Smooth muscle cell (in vitro differentiated cells): Measurements from ENCODE around the gene EGFR. TPM values are rescaled to one million over a fixed set of nuclear protein-coding genes. Genes with fewer than 3 reads are reported as not detected.

Experiments
- DNase-seq: peaks from one replicate; lab custom pipeline; 2025; ENCODE audit not compliant: unreplicated experiment; lab: John Stamatoyannopoulos, UW
- H2AFZ ChIP-seq: fragments of 200-600 bp; sonication (generic); 2 replicates; pipeline ENCODE4 v1.6.0; 2016; ENCODE audit warnings: antibody characterized with exemption, low read depth, mild to moderate bottlenecking
- H3F3A ChIP-seq: fragments of 200-600 bp; sonication (generic); 2 replicates; pipeline ENCODE4 v1.6.0; 2017; ENCODE audit warnings: antibody characterized with exemption, low read depth
- H3K27ac ChIP-seq: fragments of 200-600 bp; sonication (generic); 2 replicates; pipeline ENCODE4 v1.5.1; 2016; ENCODE audit warnings: low read depth, mild to moderate bottlenecking
- H3K27me3 ChIP-seq: fragments of 200-600 bp; sonication (generic); 2 replicates; pipeline ENCODE4 v1.6.1; 2016; ENCODE audit warnings: low read depth, mild to moderate bottlenecking
- H3K36me3 ChIP-seq: fragments of 200-600 bp; sonication (generic); 2 replicates; pipeline ENCODE4 v1.5.1; 2016; ENCODE audit warnings: low read depth
- H3K4me1 ChIP-seq: fragments of 200-600 bp; sonication (generic); 2 replicates; pipeline ENCODE4 v1.5.1; 2016; ENCODE audit warnings: low read depth
- H3K4me2 ChIP-seq: fragments of 200-600 bp; sonication (generic); 2 replicates; pipeline ENCODE4 v1.6.0; 2016; ENCODE audit warnings: mild to moderate bottlenecking
- H3K4me3 ChIP-seq: fragments of 200-600 bp; sonication (generic); 2 replicates; pipeline ENCODE4 v1.5.1; 2016; ENCODE audit warnings: mild to moderate bottlenecking
- H3K79me2 ChIP-seq: fragments of 200-600 bp; sonication (generic); 2 replicates; pipeline ENCODE4 v1.6.0; 2016; ENCODE audit warnings: low read depth, mild to moderate bottlenecking
- H3K9ac ChIP-seq: fragments of 200-600 bp; sonication (generic); 2 replicates; pipeline ENCODE4 v1.6.0; 2016; ENCODE audit warnings: low read depth
- H3K9me3 ChIP-seq: fragments of 200-600 bp; sonication (generic); replicated peaks from 2 replicates; pipeline ENCODE4 v1.5.1; 2016; ENCODE audit warnings: low read depth
- H4K20me1 ChIP-seq: fragments of 200-600 bp; sonication (generic); 2 replicates; pipeline ENCODE4 v1.6.0; 2016; ENCODE audit warnings: low read depth
- WGBS: methylation state at CpG from one replicate; pipeline ENCODE4 v1.1.7; 2016; ENCODE audit warnings: low lambda C conversion rate; 5-methylcytosine and 5-hydroxymethylcytosine counted together
- polyA plus RNA-seq: library from polyadenylated mRNA; unstranded; fragments of >200 nt; fragmentation: Nextera tagmentation; extraction: Ambion mirVana; gene quantifications from 2 replicates; pipeline ENCODE4 v1.2.1, GENCODE V29; 2016
- total RNA-seq: library from RNA; depleted of rRNA; stranded (reverse); fragments of >200 nt; gene quantifications from 2 replicates; pipeline ENCODE4 v1.2.3, GENCODE V29; 2014
- TF ChIP-seq, protein P1 (sequence below): fragments of 200-600 bp; sonication (generic); IDR thresholded peaks from 2 replicates; pipeline ENCODE4 v1.5.1; 2017; ENCODE audit warnings: borderline replicate concordance, mild to moderate bottlenecking, antibody characterized with exemption; ENCODE audit not compliant: insufficient read depth, poor library complexity, severe bottlenecking

The EGFR gene
- total and polyA plus RNA-seq, 2 experiments from 2014 or later: 9.0 to 31.1 TPM

DNA sequence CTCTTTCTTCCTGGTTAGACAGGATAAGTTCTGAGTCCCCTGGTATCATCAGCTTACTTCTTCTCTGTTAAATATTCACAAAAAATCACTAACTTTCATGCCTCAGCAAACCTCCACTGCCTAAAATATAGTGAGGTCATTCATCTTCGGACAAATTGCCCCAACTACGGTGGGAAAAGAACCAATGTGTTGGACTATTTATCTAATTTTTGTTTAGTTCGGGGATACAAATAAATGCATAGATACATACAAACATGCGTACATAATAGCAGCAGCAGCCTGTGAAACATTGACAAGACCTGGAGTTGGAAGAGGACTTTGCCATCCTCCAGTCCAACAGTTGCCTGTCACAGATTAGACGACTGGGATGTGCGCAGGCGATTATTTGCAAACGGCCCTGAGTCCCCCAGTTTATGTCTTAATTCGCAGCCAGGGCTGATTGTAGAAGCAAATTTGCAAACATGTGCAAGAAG, 51.5 kb downstream of the EGFR start:
- Histone ChIP-seq H3F3A (peaks cover 7% of the 10 kb centered on the region), H3K4me1 (peaks cover 14% of the 10 kb centered on the region), H3K9me3 (no peaks in the 10 kb centered on the region), H3K4me2 (no peak overlapping the region), H3K36me3 (no peaks in the 10 kb centered on the region), H3K27me3 (no peaks in the 10 kb centered on the region), H3K79me2 (no peaks in the 10 kb centered on the region), H3K9ac (no peak overlapping the region), H3K27ac (no peak overlapping the region), H4K20me1 (no peaks in the 10 kb centered on the region), H2AFZ (no peak overlapping the region), H3K4me3 (no peak overlapping the region)
- no peak for DNase-seq
- WGBS: 88% methylated on average over 9 of the region's 9 CpGs
- TF ChIP-seq, protein P1, sequence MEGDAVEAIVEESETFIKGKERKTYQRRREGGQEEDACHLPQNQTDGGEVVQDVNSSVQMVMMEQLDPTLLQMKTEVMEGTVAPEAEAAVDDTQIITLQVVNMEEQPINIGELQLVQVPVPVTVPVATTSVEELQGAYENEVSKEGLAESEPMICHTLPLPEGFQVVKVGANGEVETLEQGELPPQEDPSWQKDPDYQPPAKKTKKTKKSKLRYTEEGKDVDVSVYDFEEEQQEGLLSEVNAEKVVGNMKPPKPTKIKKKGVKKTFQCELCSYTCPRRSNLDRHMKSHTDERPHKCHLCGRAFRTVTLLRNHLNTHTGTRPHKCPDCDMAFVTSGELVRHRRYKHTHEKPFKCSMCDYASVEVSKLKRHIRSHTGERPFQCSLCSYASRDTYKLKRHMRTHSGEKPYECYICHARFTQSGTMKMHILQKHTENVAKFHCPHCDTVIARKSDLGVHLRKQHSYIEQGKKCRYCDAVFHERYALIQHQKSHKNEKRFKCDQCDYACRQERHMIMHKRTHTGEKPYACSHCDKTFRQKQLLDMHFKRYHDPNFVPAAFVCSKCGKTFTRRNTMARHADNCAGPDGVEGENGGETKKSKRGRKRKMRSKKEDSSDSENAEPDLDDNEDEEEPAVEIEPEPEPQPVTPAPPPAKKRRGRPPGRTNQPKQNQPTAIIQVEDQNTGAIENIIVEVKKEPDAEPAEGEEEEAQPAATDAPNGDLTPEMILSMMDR: no peak

DNA sequence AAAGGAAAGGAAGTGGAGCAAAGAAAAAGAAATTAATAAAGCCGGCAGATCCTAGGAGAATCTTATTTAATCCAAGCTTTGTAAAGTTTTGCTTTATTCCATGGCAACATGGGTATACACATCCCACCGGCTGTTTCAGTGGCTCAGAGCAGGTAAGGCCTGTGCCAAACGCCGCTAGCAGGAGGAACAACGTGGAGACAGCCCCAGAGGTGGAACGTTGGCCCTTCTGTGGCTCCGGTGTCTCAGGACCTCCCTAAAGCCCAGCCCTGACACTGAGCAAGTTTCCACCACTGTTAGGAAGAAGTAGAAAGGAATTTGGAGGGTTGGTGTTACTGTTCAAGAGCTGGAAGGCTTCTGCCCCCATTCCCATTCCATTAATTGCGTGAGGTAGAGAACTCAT, 52.0 kb downstream of the EGFR start:
- H3K4me1 ChIP-seq: peaks cover 10% of the 10 kb centered on the region
- no peak overlapping the region for H2AFZ ChIP-seq
- TF ChIP-seq, protein P1: no peak

DNA sequence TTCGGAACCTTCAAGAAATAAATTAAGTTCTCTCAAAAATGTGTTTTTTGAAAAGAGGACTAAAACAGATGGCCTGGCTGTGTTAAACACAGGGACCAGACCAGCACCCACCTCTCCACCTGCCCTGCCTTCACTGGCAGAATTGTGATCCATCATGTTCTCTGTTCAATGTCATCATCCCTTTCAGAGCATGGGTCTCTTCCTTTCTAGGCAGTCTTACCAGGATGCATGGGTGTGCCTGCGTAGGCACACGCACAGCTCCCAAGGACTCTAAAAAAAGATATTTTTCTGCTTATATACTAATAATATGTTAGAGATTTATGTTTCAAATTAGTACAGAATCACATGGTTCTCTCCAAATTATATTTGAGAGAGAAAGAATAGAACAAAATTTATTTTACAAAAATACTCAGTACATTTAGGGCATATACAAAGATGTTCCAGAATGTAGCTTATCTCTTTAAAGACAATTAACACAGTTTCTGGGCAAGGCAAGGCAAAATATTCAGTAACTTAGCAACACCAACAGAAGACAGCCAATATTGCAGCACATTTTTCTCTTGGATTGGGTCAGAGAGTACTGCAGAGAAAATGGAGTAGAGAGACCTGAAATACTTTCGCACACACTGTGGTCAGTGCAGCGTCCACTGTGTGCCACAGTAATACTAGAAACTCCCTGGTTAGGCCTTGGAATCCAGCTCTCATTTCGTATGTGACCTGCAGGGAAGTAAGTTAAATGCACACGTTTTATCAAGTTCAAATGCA, 52.8 kb downstream of the EGFR start:
- H2AFZ ChIP-seq: no peak overlapping the region
- no peak overlapping the region for H3K4me3 ChIP-seq
- DNase-seq: no peak
- H3F3A ChIP-seq: peaks cover 5% of the 10 kb centered on the region
- peaks cover 3% of the 10 kb centered on the region for H3K4me1 ChIP-seq
- no peaks in the 10 kb centered on the region for H3K36me3 ChIP-seq
- no peaks in the 10 kb centered on the region for H3K9me3 ChIP-seq
- no peak overlapping the region for H3K9ac ChIP-seq
- H3K27ac ChIP-seq: no peak overlapping the region
- 91% methylated on average over 7 of the region's 7 CpGs for WGBS
- no peaks in the 10 kb centered on the region for H3K79me2 ChIP-seq
- no peaks in the 10 kb centered on the region for H3K27me3 ChIP-seq
- no peaks in the 10 kb centered on the region for H4K20me1 ChIP-seq
- H3K4me2 ChIP-seq: no peak overlapping the region
- TF ChIP-seq, protein P1: no peak

More for the DNA sequence above, 52.0 kb downstream of the EGFR start:
- H3K9me3 ChIP-seq: no peaks in the 10 kb centered on the region
- H3K27me3 ChIP-seq: no peaks in the 10 kb centered on the region
- H3K4me3 ChIP-seq: no peak overlapping the region
- no peaks in the 10 kb centered on the region for H4K20me1 ChIP-seq
- no peaks in the 10 kb centered on the region for H3K79me2 ChIP-seq
- 90% methylated on average over 8 of the region's 8 CpGs for WGBS
- DNase-seq: no peak
- H3K4me2 ChIP-seq: no peak overlapping the region
- no peak overlapping the region for H3K27ac ChIP-seq
- H3K9ac ChIP-seq: no peak overlapping the region
- peaks cover 5% of the 10 kb centered on the region for H3F3A ChIP-seq
- no peaks in the 10 kb centered on the region for H3K36me3 ChIP-seq

DNA sequence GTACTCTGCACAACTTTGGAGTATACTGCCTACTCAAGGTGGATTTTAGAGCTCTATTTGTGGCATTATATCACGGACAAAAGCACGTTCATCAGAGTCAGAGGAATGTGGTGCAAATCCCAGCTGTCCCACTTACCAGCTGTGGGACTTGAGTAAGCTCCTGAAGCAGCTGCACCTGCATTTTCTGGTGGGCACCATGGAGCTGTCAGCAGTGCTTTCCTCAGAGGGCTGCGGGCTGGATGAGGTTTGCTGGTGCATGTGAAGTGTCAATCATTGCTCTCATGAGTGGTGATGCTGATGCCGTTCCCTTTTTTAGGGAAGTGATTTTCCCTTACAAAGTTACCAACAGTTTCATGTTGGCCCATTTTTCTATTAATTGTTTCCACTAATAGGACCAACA, 53.4 kb downstream of the EGFR start:
- Histone ChIP-seq H3K79me2 (peaks cover 4% of the 10 kb centered on the region), H3K9ac (no peak overlapping the region), H3K27me3 (no peaks in the 10 kb centered on the region), H3K36me3 (no peaks in the 10 kb centered on the region), H4K20me1 (no peaks in the 10 kb centered on the region), H3K4me2 (no peak overlapping the region), H3K4me3 (no peak overlapping the region), H3K9me3 (no peaks in the 10 kb centered on the region), H2AFZ (no peak overlapping the region), H3K27ac (no peak overlapping the region), H3K4me1 (no peaks in the 10 kb centered on the region), H3F3A (peaks cover 5% of the 10 kb centered on the region)
- DNase-seq: no peak
- TF ChIP-seq, protein P1: no peak
- 66% methylated on average over 4 of the region's 4 CpGs for WGBS
